HepG2 (cell line): ENCODE measurements around the gene RTL5.

ENCODE experiments used
- CEBPZ ChIP-seq: IDR thresholded peaks from 2 replicates; pipeline ENCODE4 v1.6.1; 2012; ENCODE audit warnings: low read length, improper control_type of control experiment
- GATA4 ChIP-seq: sonication (generic); IDR thresholded peaks from 2 replicates; pipeline ENCODE4 v1.6.1; 2016; ENCODE audit warnings: antibody characterized with exemption, low read depth, borderline replicate concordance
- HDAC6 ChIP-seq: fragments of 200-600 bp; sonication (generic); IDR thresholded peaks from 2 replicates; pipeline ENCODE4 v1.7.0; 2017; ENCODE audit warnings: mild to moderate bottlenecking, antibody characterized with exemption, low read length, low read depth
- MXD4 ChIP-seq: IDR thresholded peaks from 2 replicates; pipeline ENCODE4 v1.6.1; 2016; ENCODE audit warnings: mild to moderate bottlenecking, missing biosample characterization, missing genetic modification reagents
- MXI1 ChIP-seq: IDR thresholded peaks from 3 replicates; pipeline ENCODE4 v1.6.1; 2012; ENCODE audit warnings: low read depth, low read length, inconsistent platforms, borderline replicate concordance
- POLR2AphosphoS5 ChIP-seq: IDR thresholded peaks from 2 replicates; pipeline ENCODE4 v1.6.1; 2012; ENCODE audit warnings: low read depth, low read length
- RAD21 ChIP-seq: fragments of 450-650 bp; formaldehyde crosslinking; IDR thresholded peaks from 2 replicates; pipeline ENCODE4 v1.5.0; 2020; ENCODE audit warnings: mild to moderate bottlenecking
- ZNF460 ChIP-seq: sonication (generic); formaldehyde crosslinking; IDR thresholded peaks from 2 replicates; pipeline ENCODE4 v1.5.1; 2020; ENCODE audit warnings: missing genetic modification reagents, mild to moderate bottlenecking, borderline replicate concordance
- ZNF572 ChIP-seq: sonication (generic); formaldehyde crosslinking; IDR thresholded peaks from 2 replicates; pipeline ENCODE4 v1.5.1; 2020; ENCODE audit warnings: mild to moderate bottlenecking, missing genetic modification reagents
- ZZZ3 ChIP-seq: sonication (generic); formaldehyde crosslinking; IDR thresholded peaks from 2 replicates; pipeline ENCODE4 v1.4.0; 2020; ENCODE audit warnings: missing genetic modification reagents, mild to moderate bottlenecking, borderline replicate concordance
- TF ChIP-seq, protein P1 (sequence below): sonication (generic); formaldehyde crosslinking; IDR thresholded peaks from 2 replicates; pipeline ENCODE4 v1.5.1; 2020; ENCODE audit warnings: missing genetic modification reagents, mild to moderate bottlenecking, borderline replicate concordance
- TF ChIP-seq, protein P2 (sequence below): sonication (generic); formaldehyde crosslinking; IDR thresholded peaks from 2 replicates; pipeline ENCODE4 v1.5.0; 2020; ENCODE audit warnings: mild to moderate bottlenecking, missing genetic modification reagents, moderate library complexity
- TF ChIP-seq, protein P3 (sequence below): sonication (generic); formaldehyde crosslinking; IDR thresholded peaks from 2 replicates; pipeline ENCODE4 v1.4.0; 2020; ENCODE audit warnings: mild to moderate bottlenecking, missing genetic modification reagents
- TF ChIP-seq, protein P4 (sequence below): sonication (generic); formaldehyde crosslinking; IDR thresholded peaks from 2 replicates; pipeline ENCODE4 v1.4.0; 2020; ENCODE audit warnings: missing genetic modification reagents

DNA sequence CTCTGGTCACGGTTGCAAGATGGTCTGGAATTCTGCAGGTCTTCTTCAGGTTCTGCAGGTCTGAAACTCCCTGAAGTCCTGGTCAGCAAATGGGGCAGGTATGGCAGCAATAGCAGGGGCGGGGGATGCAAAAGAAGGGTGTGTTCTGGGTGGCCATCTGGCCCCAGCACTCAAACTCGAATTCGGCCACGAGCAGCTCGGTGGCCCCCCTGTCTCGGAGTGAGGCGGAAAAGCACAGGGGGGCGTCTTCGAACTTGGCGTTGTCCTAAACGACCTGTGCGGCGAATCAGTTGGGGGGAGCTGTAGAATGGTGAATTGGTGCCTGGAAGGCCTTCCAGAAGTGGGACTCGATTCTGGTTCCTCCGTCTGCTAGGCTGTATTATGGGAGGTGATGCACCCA is 2.1 kb downstream of the RTL5 start:
- no peak for TF ChIP-seq CEBPZ
- no peak for TF ChIP-seq ZZZ3 (CRISPR knock-in tag)
- TF ChIP-seq MXD4 (CRISPR knock-in tag): no peak
- TF ChIP-seq ZNF572: no peak
- TF ChIP-seq, protein P1, sequence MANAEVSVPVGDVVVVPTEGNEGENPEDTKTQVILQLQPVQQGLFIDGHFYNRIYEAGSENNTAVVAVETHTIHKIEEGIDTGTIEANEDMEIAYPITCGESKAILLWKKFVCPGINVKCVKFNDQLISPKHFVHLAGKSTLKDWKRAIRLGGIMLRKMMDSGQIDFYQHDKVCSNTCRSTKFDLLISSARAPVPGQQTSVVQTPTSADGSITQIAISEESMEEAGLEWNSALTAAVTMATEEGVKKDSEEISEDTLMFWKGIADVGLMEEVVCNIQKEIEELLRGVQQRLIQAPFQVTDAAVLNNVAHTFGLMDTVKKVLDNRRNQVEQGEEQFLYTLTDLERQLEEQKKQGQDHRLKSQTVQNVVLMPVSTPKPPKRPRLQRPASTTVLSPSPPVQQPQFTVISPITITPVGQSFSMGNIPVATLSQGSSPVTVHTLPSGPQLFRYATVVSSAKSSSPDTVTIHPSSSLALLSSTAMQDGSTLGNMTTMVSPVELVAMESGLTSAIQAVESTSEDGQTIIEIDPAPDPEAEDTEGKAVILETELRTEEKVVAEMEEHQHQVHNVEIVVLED (CRISPR knock-in tag): no peak
- TF ChIP-seq MXI1: no peak
- TF ChIP-seq, protein P2, sequence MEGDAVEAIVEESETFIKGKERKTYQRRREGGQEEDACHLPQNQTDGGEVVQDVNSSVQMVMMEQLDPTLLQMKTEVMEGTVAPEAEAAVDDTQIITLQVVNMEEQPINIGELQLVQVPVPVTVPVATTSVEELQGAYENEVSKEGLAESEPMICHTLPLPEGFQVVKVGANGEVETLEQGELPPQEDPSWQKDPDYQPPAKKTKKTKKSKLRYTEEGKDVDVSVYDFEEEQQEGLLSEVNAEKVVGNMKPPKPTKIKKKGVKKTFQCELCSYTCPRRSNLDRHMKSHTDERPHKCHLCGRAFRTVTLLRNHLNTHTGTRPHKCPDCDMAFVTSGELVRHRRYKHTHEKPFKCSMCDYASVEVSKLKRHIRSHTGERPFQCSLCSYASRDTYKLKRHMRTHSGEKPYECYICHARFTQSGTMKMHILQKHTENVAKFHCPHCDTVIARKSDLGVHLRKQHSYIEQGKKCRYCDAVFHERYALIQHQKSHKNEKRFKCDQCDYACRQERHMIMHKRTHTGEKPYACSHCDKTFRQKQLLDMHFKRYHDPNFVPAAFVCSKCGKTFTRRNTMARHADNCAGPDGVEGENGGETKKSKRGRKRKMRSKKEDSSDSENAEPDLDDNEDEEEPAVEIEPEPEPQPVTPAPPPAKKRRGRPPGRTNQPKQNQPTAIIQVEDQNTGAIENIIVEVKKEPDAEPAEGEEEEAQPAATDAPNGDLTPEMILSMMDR (CRISPR knock-in tag): no peak
- TF ChIP-seq POLR2AphosphoS5: no peak
- no peak for TF ChIP-seq GATA4
- TF ChIP-seq ZNF460 (CRISPR knock-in tag): no peak
- TF ChIP-seq, protein P3, sequence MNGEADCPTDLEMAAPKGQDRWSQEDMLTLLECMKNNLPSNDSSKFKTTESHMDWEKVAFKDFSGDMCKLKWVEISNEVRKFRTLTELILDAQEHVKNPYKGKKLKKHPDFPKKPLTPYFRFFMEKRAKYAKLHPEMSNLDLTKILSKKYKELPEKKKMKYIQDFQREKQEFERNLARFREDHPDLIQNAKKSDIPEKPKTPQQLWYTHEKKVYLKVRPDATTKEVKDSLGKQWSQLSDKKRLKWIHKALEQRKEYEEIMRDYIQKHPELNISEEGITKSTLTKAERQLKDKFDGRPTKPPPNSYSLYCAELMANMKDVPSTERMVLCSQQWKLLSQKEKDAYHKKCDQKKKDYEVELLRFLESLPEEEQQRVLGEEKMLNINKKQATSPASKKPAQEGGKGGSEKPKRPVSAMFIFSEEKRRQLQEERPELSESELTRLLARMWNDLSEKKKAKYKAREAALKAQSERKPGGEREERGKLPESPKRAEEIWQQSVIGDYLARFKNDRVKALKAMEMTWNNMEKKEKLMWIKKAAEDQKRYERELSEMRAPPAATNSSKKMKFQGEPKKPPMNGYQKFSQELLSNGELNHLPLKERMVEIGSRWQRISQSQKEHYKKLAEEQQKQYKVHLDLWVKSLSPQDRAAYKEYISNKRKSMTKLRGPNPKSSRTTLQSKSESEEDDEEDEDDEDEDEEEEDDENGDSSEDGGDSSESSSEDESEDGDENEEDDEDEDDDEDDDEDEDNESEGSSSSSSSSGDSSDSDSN (CRISPR knock-in tag): no peak
- no peak for TF ChIP-seq RAD21
- no peak for TF ChIP-seq HDAC6
- TF ChIP-seq, protein P4, sequence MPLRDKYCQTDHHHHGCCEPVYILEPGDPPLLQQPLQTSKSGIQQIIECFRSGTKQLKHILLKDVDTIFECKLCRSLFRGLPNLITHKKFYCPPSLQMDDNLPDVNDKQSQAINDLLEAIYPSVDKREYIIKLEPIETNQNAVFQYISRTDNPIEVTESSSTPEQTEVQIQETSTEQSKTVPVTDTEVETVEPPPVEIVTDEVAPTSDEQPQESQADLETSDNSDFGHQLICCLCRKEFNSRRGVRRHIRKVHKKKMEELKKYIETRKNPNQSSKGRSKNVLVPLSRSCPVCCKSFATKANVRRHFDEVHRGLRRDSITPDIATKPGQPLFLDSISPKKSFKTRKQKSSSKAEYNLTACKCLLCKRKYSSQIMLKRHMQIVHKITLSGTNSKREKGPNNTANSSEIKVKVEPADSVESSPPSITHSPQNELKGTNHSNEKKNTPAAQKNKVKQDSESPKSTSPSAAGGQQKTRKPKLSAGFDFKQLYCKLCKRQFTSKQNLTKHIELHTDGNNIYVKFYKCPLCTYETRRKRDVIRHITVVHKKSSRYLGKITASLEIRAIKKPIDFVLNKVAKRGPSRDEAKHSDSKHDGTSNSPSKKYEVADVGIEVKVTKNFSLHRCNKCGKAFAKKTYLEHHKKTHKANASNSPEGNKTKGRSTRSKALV (CRISPR knock-in tag): no peak
